ENCODE measurements around the gene COPS9.

GRCh38 chr2:240155048-240155744 lies 19.1 kb upstream of the COPS9 start:
- TF ChIP-seq POLR2AphosphoS5 (IDR thresholded peaks at IDR 0.05): no peak
- TF ChIP-seq POLR2A (IDR thresholded peaks at IDR 0.05): no peak
- TF ChIP-seq CTCF (IDR thresholded peaks at IDR 0.05): no peak

Measured in transverse colon (tissue), 4 donors.